ENCODE measurements around the gene RPL13A.

GRCh38 chr19:49468746-49469447, 18.5 kb upstream of the RPL13A start:
- TF ChIP-seq CTCF (IDR thresholded peaks at IDR 0.05; ENCODE audit: low read length) (no peak), EZH2 (IDR thresholded peaks at IDR 0.05; ENCODE audit: borderline replicate concordance, low read length) (no peak)
